Measurements from ENCODE around the gene PARM1. TPM values are rescaled to one million over a fixed set of nuclear protein-coding genes. Genes with fewer than 3 reads are reported as not detected.

The PARM1 gene
- total and polyA plus RNA-seq, 2 of the 4 experiments (the other 2 are of a cell fraction), result 0.07 to 0.18 TPM

DNA sequence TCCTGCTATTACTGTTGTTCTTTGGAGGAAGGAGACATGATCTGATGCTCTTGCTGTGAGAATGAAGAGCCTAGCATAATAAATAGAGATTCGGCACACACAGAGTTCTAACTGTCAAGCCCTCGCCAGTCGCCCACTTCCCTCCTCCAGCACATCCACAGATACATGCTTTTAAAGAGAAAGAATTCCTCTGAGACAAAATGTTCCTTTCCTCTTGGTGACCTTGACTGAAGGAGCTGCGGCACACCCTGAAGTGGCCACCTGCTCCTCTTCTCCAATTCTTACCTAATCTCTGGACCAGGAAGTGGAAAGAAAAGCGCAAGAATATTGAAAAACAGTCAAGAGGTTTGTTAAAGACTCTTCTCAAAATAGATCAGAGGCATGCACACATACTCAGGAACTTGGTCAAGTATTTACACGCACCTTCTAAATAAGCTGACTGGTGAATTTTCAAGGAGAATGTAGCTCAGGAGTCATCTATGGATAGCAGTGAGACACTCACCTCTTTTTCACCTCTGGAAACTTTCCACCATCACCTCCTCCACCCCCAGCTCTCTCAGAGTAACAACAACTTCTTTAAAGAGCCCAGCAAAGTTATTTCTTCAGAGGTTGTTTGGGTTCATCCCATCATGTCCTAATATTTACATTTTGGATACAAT, 95.4 kb downstream of the PARM1 start:
- no peak overlapping the region for H3K4me3 ChIP-seq (ENCODE audit: insufficient read depth, low read depth, low read length)
- in situ Hi-C loops (cut with MboI; ENCODE audit: low sequenced_read_pairs), result no loop called here
- no peak overlapping the region for H2AK9ac ChIP-seq (replicated peaks; ENCODE audit: low read depth, low read length, poor library complexity)
- no peak overlapping the region for H2AK5ac ChIP-seq (ENCODE audit: low read depth, low read length)
- BruUV-seq (replicated peaks), result no TSS peak
- no peaks in the 10 kb centered on the region for H3K9me1 ChIP-seq (ENCODE audit: insufficient read depth, low read length)
- H4K20me1 ChIP-seq (ENCODE audit: insufficient read depth, low read length), result no peaks in the 10 kb centered on the region
- no peak overlapping the region for H4K8ac ChIP-seq (ENCODE audit: low read depth in 2 of 2, low read length in 2 of 2)
- no peak overlapping the region for H3K4me2 ChIP-seq (ENCODE audit: low read depth, low read length)
- TF ChIP-seq MAFK (IDR thresholded peaks at IDR 0.05; ENCODE audit: low read depth, low read length), result no peak
- no peak for TF ChIP-seq CEBPB (IDR thresholded peaks at IDR 0.05; ENCODE audit: low read depth, low read length)
- DNase-seq (no peak), ATAC-seq (ENCODE audit: low read depth) (no peak)
- H2BK15ac ChIP-seq (ENCODE audit: low read depth, low read length), result no peak overlapping the region
- no CpG with 5 or more reads among the region's 6 CpGs for WGBS, 2 experiments (ENCODE audit: extremely low coverage in 2 of 2, insufficient read length in 1 of 2)
- no peaks in the 10 kb centered on the region for H3K36me3 ChIP-seq (ENCODE audit: control insufficient read depth, insufficient read depth, low read length)
- H2BK20ac ChIP-seq (ENCODE audit: low read depth, low read length), result no peak overlapping the region
- no peak overlapping the region for H3K14ac ChIP-seq (replicated peaks; ENCODE audit: low read depth, low read length)
- H3K79me1 ChIP-seq (ENCODE audit: low read depth in 1 of 2, low read length in 2 of 2), result no peaks in the 10 kb centered on the region
- no peak overlapping the region for H3K27ac ChIP-seq (ENCODE audit: insufficient read depth, low read length)
- no peak overlapping the region for H3K56ac ChIP-seq (ENCODE audit: extremely low read depth, insufficient read depth, low read length)
- H2AFZ ChIP-seq (replicated peaks; ENCODE audit: low read length, poor library complexity), result no peak overlapping the region
- intact Hi-C loops (cut with micrococcal nuclease), result no loop called here
- no peak overlapping the region for H2BK5ac ChIP-seq (ENCODE audit: low read depth, low read length, poor library complexity, severe bottlenecking)
- ChIA-PET POLR2A (ENCODE audit: unreplicated experiment) (no interaction called here), CTCF (no interaction called here)
- no peak overlapping the region for H3K9ac ChIP-seq (ENCODE audit: low read depth, low read length)
- H3K4me1 ChIP-seq (ENCODE audit: control insufficient read depth, insufficient read depth, low read length), result no peaks in the 10 kb centered on the region
- no peak overlapping the region for H4K5ac ChIP-seq (ENCODE audit: low read depth, low read length)
- H2BK120ac ChIP-seq (ENCODE audit: low read depth, low read length), result no peak overlapping the region
- no peaks in the 10 kb centered on the region for H3K27me3 ChIP-seq (ENCODE audit: control insufficient read depth, insufficient read depth, low read length)
- no peak overlapping the region for H3K18ac ChIP-seq (ENCODE audit: low read depth, low read length)
- no peaks in the 10 kb centered on the region for H3K9me3 ChIP-seq (ENCODE audit: control insufficient read depth, insufficient read depth, low read length)
- H3K4ac ChIP-seq (ENCODE audit: low read depth, low read length), result no peak overlapping the region
- dilution Hi-C loops (cut with HindIII; ENCODE audit: low sequenced_read_pairs, unreplicated experiment), result no loop called here
- H4K91ac ChIP-seq (ENCODE audit: insufficient read depth, low read depth, low read length), result no peak overlapping the region
- H3K23ac ChIP-seq (ENCODE audit: low read depth, low read length), result no peak overlapping the region
